Right ventricle myocardium superior (tissue), 1 donor: ENCODE data around the gene PHOX2A. TPM values are rescaled to one million over a fixed set of nuclear protein-coding genes. Genes with fewer than 3 reads are reported as not detected.
"Not testable (repeated sequence)": the region's sequence is repeated elsewhere in the genome, so short reads cannot be mapped to it uniquely, and the experiment has no call there.

Experiments used
- ATAC-seq: fragments of 200-7000 bp; cut with Tn5 transposase; one replicate; pipeline ENCODE4 v1.9.1; 2020; ENCODE audit warnings: mild to moderate bottlenecking; ENCODE audit not compliant: poor library complexity
- DNase-seq: peaks from one replicate; pipeline ENCODE4 v3.0.0-alpha.2; 2020
- intact Hi-C: fragments of 100-400 bp; cut with DNase I; formaldehyde crosslinking; loops from one replicate; pipeline ENCODE4 v1.11.2; 2022
- total RNA-seq: library from RNA; stranded (reverse); fragmentation: NEBNext Ultra II Directional; extraction: Animal tissue kit (Norgen Biotek cat#: 25700); gene quantifications from one replicate; pipeline ENCODE4 v1.2.1, GENCODE V29; 2021
- donor health status: DM: no; HTN: yes; CAD: no; lungs with severe emphysema.

Gene PHOX2A
- total RNA-seq, 1 donor from 2014 or later, result not detected

DNA sequence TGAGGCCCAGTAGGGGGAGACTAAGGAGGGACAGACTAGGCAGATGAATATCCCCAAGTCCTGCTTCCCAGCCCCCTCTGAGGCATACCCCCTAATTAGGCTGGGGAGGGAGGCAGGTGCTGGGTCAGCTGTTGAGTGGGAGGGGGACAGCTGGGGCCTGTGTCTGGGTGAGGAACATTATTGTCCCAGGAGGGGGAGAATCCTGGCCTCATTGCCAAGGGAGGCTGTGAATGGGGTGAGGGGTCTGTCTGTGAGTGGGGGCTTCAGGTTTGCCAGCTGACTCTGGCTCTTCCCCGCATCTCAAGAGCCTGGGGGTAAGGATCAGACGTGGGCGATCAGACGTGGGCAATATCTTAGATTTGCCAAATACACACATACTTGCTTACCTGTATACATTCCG, 17.3 kb downstream of the PHOX2A start:
- ATAC-seq (no peak), DNase-seq (no peak)
- intact Hi-C loops, result no loop called here

DNA sequence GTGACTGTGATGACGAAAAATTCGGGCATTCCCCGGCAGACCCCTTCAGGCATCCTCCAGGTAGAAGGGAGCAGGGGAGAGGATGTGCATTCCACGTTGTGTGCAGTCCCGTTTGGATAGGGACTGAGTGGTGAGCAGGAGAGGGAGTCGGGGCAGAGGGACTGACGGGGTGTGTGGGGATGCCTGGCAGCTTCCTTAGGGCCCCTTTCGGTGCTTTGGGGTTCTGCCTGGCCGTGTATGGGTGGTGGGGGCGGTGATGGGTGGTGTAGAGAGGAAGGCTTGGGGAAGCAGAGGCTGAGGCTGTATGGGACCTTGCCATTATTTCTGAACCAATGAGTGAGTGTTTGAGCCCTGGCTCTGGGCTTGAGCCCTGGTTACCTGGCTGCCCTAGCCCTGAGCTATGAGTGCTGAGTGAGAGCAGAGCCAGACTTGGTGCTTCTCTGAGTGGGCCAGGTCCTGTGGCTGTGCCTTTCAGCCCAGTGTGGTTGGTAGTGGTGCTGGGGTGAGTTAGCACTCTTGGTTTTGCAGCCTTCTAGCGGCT, 18.5 kb downstream of the PHOX2A start:
- no peak for DNase-seq
- intact Hi-C loops, result no loop called here
- ATAC-seq, result no peak

DNA sequence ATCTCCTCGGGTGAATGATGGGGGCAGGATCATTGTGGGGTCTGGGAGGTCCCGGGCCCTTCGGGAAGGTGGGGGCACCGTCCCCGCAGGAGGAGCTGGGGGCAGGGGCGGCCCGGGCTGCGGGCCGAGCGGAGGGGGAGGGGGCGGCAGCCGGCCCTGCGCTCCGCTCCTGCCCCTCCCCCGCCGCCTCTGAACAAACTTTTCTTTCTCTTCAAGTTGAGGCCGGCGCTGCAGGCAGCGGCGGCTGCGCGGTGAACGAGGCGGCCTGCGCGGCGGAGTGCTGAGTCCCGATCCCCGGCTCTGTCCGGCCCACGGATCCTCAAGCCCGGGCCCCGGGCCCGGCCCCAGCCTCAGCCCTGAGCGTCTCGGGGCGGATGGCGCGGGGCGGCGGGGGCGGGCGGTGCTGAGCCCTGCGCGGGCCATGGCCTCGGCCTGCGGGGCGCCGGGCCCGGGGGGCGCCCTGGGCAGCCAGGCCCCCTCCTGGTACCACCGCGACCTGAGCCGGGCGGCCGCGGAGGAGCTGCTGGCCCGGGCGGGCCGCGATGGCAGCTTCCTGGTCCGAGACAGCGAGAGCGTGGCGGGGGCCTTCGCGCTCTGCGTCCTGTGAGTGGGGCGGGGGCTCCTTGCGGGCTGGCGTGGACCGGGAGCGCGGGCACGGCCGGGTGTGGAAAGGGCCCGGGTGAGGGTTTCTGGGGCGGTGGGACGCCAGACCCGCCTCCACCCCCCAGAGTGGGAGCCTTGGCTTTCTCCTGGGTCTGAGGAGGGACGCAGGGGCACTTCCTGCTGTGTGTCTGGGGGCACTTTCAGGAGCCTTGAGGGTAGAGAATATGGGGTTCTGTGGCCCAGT, 19.2 kb downstream of the PHOX2A start, which contains the start of gene INPPL1:
TSS of gene INPPL1 (plus strand) at position 204 of the 847 bp plus-strand sequence. CDS start at position 422, 218 bp downstream.
- intact Hi-C loops, result no loop called here
- DNase-seq (peak; percentile 77), ATAC-seq (peak; percentile 14)

DNA sequence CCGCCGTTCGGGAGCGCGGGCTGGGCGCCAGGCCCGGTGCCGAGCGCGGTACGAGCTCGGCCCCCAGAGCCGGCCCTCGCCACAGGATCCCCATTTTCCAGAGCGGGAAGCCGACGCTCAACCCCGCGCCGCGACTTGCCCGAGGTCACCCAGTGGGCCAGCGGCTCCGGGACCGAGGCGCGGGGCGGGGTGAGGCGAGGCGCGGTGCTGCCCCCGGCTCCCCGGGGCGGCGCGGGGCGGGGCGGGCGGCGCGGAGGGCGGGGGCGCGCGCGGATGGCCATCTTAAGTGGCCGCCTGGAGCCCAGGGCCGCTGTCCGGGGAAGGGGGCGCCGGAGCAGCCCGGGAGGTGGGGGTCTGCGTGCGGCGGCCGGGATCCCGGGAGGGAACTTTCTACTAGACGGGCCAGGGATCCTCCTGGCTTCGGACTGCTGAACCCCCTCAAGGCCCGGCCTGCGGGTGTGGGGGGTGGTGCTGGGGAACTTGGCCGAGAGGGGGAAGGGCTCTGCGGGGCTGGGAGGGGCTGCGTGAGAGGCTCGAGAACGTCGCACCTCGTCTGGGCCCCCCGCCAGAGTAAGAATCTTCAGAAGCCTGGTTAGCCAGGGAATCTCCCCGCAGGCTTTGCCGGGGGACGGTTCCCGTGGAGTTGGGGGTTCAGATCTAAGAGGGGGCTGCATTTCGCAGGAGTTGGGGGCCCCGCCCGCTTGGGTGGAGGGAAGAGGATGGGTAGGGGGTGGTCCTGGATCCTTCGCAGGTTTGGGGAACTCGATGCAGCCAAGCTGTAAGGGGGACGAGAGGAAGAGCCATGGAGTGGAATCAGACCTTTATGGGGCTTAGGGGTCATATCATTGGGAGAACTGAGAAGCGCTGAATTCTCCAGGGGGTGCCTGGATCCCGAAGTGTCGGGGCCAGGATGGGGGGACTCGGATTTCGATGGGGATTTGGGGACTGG, 20.1 kb downstream of the PHOX2A start:
- DNase-seq, result peak; percentile 88
- peak; percentile 89 for ATAC-seq
- intact Hi-C loops, result no loop called here

DNA sequence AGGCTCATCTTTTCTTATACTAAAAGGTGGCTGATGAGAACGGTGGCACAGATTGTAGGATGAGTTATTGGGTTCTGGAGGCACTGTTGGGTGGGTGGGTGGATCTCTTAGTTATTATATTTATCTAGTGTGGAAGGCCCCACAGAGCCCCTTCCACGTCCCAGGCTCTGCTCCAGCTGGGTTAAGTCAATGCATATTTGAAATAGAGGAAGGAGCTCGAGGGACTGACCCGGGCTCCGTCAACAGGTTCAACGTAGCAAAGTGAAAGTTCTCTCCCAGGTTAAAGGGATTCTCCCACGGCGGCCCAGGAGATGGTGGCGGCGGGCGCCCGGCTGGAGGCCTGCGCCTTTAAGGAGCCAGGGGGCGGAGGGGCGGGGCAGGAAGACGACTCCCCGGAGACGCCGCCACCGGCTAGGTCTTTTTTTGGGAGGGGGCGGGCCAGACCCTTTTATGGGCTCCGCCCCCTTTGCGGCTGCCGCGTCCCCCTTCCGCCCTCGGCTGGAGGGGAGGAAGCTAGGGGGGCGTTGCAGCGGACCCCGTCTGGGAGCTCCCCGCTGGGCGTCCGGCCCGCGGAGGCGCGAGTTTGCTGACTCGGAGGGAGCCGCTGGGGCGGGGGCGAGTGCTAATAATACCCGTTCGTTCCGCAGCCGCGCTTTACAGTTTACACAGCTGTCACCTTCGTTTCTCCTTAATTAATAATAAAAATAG, 20.9 kb downstream of the PHOX2A start:
- peak; percentile 96 for DNase-seq
- intact Hi-C loops, result no loop called here
- ATAC-seq, result peak; percentile 93

DNA sequence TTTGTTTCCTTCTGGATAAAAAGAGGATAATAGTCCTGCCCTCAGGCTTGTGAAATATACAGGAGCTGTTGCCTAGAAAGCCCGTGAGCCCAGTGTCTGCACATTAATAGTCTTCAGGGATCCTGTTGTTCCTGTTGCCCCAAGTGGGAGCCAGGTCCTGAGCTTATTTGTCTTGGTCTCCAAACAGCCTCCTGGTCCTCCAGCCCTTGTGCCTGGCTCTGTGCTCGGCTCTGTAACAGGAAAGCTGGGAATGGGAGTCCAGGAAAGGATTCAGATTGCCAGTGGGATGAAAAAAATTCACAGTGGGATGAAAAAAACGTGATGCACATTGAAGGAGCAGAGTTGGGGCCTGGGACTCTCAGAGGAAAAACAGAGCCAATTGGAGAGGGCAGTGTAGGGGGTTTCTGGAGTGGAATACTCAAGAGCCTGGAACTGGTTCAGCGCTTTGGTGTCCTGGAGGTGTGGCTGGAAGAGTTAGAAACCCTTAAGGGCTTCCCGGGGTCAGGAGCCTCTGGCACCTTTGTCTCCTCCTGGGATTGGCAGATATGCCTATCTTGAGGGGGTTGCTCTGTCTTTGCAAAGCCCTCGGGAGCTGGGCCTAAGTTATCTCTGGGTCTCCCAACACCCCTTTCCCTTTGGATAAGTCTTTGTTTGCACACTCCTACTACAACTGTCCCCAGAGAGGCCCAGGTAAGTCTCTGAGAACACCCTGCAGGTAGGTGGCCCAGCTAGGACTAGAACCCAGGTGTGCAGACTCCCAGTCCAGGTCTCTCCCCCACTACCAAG, 21.7 kb downstream of the PHOX2A start:
- intact Hi-C loops, result no loop called here
- ATAC-seq, result no peak
- DNase-seq, result no peak

DNA sequence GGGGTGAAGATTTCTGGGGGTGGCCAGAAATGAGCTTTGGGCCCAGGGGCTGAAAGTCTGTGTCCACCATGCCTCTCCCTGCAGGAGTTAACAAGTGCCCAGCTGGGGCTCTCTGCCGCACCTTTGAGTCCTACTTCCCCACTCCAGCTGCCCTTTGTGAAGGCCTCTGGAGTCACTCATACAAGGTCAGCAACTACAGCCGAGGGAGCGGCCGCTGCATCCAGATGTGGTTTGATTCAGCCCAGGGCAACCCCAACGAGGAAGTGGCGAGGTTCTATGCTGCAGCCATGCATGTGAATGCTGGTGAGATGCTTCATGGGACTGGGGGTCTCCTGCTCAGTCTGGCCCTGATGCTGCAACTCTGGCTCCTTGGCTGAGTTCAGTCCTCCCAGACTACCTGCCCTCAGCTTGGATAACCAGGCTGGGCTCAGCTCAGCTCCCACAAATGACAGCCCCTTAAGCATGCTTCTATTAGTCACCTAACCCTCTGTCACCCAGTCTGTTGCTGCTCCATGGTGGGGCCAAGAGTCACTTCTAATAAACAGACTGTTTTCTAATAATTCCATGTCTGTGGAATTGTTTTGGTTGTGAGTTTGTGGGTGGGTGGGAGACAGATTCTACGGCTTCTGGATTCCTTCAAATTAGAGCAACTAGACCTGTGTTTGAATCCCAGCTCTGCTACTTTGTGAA, 22.4 kb downstream of the PHOX2A start:
- ATAC-seq (no peak), DNase-seq (no peak)
- intact Hi-C loops, result no loop called here

DNA sequence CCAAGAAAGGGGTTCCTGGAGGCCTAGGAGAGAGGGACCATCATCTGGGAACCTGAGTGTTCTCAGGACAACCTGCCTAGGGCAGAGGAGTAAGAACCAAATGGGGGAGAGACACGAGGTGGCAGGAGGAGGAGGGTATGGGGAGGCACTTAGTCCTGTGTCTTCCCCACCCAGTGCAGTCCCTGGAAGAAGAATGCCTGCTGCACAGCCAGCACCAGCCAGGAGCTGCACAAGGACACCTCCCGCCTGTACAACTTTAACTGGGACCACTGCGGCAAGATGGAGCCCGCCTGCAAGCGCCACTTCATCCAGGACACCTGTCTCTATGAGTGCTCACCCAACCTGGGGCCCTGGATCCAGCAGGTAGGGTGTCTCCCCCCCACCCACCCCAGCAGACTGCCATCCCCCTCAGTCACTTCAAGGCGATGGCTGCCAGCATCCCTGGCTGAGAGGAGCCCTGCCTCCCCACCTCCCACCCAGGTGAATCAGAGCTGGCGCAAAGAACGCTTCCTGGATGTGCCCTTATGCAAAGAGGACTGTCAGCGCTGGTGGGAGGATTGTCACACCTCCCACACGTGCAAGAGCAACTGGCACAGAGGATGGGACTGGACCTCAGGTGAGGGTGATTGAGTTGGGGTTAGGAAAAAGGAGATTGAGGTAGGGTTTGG, 23.1 kb downstream of the PHOX2A start:
- DNase-seq, result no peak
- ATAC-seq, result no peak
- intact Hi-C loops, result no loop called here

DNA sequence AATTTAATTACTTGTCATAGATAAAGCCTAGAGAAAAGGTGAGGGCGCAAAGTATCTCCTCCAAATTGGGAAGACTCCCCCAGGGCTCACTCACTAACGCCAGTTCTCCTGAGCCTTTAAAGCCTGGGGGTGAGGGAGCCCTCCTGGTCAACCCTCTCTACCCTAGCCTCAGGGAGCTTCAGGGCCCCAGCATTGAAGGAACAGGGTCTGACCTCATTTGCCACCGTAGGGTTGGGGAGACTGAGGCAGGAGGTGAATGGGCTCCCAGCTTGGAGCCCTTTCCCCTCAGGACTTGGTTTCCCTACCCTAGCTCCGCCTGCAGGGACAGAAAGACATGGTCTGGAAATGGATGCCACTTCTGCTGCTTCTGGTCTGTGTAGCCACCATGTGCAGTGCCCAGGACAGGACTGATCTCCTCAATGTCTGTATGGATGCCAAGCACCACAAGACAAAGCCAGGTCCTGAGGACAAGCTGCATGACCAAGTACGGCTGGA, 25.7 kb downstream of the PHOX2A start:
- intact Hi-C loops, result no loop called here
- DNase-seq (no peak), ATAC-seq (no peak)

DNA sequence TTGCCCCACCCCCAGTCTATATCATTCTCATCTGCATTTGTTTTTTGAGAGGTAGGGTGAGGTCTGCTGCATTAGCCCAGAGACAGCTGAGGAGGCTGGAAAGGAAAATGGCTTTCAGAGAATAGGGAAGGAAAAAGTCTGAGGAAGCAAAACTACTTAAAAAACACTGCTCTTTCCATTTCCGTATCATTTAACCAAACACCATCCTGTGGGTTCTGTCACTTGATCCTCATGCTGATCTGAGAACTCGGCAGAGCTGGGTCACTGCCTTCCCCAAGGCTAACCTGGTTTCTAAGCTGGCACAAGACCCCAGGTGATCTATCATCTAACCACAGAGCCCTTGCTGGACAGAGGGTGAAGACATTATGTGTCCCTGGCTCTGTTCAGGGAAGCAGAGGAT, 26.1 kb downstream of the PHOX2A start:
- no peak for DNase-seq
- intact Hi-C loops, result no loop called here
- peak; percentile 13 for ATAC-seq

DNA sequence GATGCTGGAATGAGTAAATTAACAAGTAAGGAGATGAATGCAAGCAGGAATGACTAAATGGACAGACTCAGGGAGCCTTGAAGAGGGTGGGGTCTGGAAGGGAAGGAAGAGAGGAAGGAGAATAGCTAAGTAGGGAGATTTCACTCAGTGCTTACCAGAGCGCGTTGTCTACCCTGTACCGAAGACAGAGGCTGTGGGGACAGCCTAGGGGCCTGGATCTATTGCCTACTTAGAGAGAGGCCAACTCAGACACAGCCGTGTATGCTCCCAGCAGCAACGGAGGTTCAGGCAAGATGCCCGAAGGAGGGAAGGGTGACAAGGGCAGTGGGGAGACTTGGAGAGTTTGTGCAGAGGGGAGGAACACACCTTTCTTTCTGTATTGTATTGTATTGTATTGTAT, 27.3 kb downstream of the PHOX2A start, which contains the start of gene FOLR2:
TSS of gene FOLR2 (plus strand) at position 157 of the 400 bp plus-strand sequence. CDS start 1,791 bp downstream, outside the sequence.
- DNase-seq (no peak), ATAC-seq (peak; percentile 69)
- intact Hi-C loops, result no loop called here

DNA sequence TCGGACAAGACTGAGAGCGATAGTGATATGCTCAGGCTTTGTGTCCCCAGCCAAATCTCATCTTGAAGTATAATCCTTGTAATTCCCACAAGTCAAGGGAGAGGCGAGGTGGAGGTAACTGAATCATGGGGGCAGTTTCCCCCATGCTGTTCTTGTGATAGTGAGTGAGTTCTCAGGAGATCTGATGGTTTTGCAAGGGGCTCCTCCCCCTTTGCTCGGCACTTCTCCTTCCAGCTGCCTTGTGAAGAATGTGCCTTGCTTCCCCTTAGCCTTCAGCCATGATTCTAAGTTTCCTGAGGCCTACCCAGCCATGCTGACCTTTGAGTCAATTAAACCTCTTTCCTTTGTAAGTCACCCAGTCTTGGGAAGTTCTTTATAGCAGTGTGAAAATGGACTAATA, 34.9 kb downstream of the PHOX2A start:
- intact Hi-C loops, result no loop called here
- DNase-seq (no peak), ATAC-seq (no peak)

DNA sequence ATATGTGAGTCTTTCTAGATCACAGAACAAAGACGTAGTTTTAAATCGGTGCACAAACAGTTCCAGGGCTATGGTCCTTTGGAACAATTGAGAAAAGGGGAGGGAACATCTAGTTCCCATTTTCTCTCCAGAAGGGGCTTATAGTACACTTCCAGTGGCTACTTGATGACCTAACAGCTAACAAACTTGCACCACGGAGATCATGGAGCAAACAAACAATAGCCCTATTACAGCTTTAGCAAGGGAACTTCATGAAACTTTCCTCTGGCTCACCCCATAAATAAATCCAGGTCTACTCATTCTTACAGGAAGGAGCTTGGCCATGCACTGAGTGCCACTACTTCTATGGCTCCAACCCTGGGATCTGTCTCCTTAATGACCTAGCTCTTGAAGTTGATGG, 35.7 kb downstream of the PHOX2A start:
- intact Hi-C loops, result no loop called here
- ATAC-seq (no peak), DNase-seq (no peak)

DNA sequence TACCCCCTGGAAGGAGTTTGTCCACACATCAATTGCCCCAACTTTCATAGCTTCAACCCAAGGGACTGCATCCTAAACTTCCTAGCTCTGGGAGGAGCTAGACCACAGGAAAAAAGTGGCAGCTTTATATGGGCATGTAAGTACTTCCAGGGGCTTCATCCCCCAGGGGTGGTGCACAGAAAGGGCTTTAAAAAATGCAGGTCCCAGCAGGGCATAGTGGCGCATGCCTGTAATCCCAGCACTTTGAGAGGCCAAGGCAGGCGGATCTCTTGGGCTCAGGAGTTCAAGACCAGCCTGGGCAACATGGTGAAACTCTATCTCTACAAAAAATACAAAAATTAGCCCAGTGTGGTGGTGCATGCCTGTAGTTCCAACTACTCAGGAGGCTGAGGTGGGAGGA, 37.2 kb downstream of the PHOX2A start:
- DNase-seq, ATAC-seq, intact Hi-C loops: not testable (repeated sequence)

DNA sequence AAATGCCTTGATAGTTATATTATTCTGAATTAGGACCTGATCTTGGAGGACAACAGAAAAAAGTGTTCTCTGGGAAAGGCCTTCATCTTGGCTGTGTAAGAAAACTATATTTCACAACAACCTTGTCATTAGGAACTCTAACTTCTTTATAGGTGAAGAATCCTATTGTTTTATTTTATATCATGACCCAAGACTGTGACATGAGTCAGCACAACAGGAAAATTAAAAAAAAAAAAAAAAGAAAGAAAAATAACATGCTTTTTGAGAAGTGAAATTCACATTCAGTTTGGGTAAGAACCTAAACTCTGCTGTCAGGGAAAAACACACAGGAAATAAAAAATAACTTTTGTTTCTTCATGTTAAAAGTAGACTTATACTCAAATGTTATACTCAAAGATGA, 39.1 kb downstream of the PHOX2A start:
- ATAC-seq (no peak), DNase-seq (no peak)
- intact Hi-C loops, result no loop called here

DNA sequence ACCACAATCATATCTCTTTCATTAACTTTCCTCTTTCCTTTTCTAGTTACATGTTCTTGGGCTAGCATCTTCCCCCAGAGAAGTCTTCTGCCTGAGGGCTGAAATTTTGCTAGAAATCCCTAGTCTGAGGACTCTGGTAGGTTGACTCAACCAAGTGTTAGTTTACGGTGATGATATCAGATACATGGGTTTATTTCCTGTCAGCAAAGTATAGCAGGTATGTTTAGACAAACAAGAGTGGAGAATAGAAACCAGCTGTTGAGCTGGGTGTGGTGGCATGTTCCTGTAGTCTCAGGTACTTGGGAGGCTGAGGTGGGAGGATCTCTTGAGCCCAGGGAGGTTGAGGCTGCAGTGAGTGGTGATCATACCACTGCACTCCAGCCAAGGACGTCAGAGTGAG, 40.8 kb downstream of the PHOX2A start:
- no peak for ATAC-seq
- intact Hi-C loops, result no loop called here

DNA sequence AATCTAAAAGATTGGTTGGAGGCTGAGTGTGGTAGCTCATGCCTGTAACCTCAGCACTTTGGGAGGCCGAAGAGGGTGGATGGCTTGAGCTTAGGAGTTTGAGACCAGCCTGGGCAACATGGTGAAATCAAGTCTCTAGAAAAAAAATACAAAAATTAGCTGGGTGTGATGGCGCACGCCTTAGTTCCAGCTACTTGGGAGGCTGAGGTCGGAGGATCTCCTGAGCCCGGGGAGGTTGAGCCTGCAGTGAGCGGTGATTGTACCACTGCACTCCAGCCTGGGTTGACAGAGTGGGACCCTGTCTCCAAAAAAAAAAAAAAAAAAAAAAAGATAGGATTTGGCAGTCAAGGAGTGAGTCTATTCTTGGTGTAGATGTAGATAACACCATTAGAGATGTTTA, 41.4 kb downstream of the PHOX2A start:
- intact Hi-C loops, result no loop called here
- DNase-seq, result no peak
- ATAC-seq, result no peak

More for the DNA sequence above, 40.8 kb downstream of the PHOX2A start:
- DNase-seq, result no peak
